Ovary (tissue), 9 donors: ENCODE measurements around the gene AFF1. TPM values are rescaled to one million over a fixed set of nuclear protein-coding genes. Genes with fewer than 3 reads are reported as not detected.

Source experiments
- DNase-seq, 5 donors: peaks; one replicate each; pipeline ENCODE4 v3.0.0-alpha.2; 2019 to 2020
- H3K27ac ChIP-seq, 2 donors: fragments of 200-600 bp; one replicate each; pipeline versions ENCODE4 v1.5.1 to v1.8.0; 2019 to 2022
- H3K27me3 ChIP-seq: fragments of 200-600 bp; one replicate; pipeline ENCODE4 v1.8.0; 2022
- H3K36me3 ChIP-seq: fragments of 200-600 bp; sonication (generic); one replicate; pipeline ENCODE4 v1.5.1; 2019
- H3K4me1 ChIP-seq: one replicate; pipeline ENCODE4 v1.8.1; 2013; ENCODE audit warnings: mild to moderate bottlenecking, moderate library complexity; ENCODE audit not compliant: insufficient read depth
- H3K4me3 ChIP-seq: fragments of 200-600 bp; sonication (generic); one replicate; pipeline ENCODE4 v1.5.1; 2017
- H3K9me3 ChIP-seq, 2 donors: fragments of 200-600 bp in 1 of 2; sonication (generic) in 1 of 2; one replicate each; pipeline versions ENCODE4 v1.5.1 to v1.8.1; 2013 to 2019; ENCODE audit warnings: mild to moderate bottlenecking in 1 of 2, moderate library complexity in 1 of 2
- CTCF ChIP-seq, 3 donors: fragments of 450-650 bp in 2 of 3; fragments of 200-600 bp in 1 of 3; IDR thresholded peaks; one replicate each; pipeline versions ENCODE4 v1.5.1 to v1.8.0; 2016 to 2022; ENCODE audit warnings: antibody characterized with exemption in 3 of 3, mild to moderate bottlenecking in 1 of 3
- EP300 ChIP-seq: sonication (generic); formaldehyde crosslinking; IDR thresholded peaks from one replicate; pipeline ENCODE4 v1.6.1; 2017; ENCODE audit warnings: antibody characterized with exemption
- POLR2A ChIP-seq: fragments of 450-650 bp; IDR thresholded peaks from one replicate; pipeline ENCODE4 v1.6.1; 2017; ENCODE audit warnings: antibody characterized with exemption, mild to moderate bottlenecking, moderate library complexity
- WGBS, 3 donors: extraction: QIAGEN DNeasy Blood & Tissue Kit in 1 of 3; methylation state at CpG; one replicate each; pipeline versions ENCODE4 v1.1.5 to v1.1.7; 2013 to 2017; 5-methylcytosine and 5-hydroxymethylcytosine counted together
- intact Hi-C, 4 donors: fragments of 100-400 bp; cut with DNase I; formaldehyde crosslinking; loops; one replicate each; pipeline versions ENCODE4 v1.11.0 to v1.15.1; 2022 to 2023
- polyA plus RNA-seq, 2 donors: library from polyadenylated mRNA; stranded (reverse); fragments of 200-250 nt in 1 of 2; fragments of 350-450 nt in 1 of 2; fragmentation: Illumina TruSeq in 1 of 2; extraction: RNeasy Lipid Tissue Mini Kit (QIAGEN cat#74804) in 1 of 2; gene quantifications; one replicate each; pipeline ENCODE4 v1.2.3, GENCODE V29; 2013 to 2014
- total RNA-seq, 7 donors: library from RNA; depleted of rRNA in 2 of 7; stranded (reverse); fragments of >200 nt in 2 of 7; fragmentation: NEBNext Ultra II Directional in 3 of 7; extraction: Animal tissue kit (Norgen Biotek cat#: 25700) in 3 of 7; gene quantifications; one replicate each; pipeline versions ENCODE4 v1.1.0 to v1.2.4, GENCODE V29; 2016 to 2023
- donor health status: DM: no; HTN: no; CAD: no; lungs with moderate emphysema.
- donor health status: DM: no; HTN: no; CAD: no.
- donor health status: Bipolar disorder and iron deficiency.
- donor health status: DM: yes; HTN: yes; CAD: no.
- donor health status: DM: no; HTN: no; CAD: no.
- donor health status: DM: yes; HTN: yes; CAD: no.

The AFF1 gene
- total and polyA plus RNA-seq, 9 donors, result 26.0 to 107 (median 76.7) TPM

DNA sequence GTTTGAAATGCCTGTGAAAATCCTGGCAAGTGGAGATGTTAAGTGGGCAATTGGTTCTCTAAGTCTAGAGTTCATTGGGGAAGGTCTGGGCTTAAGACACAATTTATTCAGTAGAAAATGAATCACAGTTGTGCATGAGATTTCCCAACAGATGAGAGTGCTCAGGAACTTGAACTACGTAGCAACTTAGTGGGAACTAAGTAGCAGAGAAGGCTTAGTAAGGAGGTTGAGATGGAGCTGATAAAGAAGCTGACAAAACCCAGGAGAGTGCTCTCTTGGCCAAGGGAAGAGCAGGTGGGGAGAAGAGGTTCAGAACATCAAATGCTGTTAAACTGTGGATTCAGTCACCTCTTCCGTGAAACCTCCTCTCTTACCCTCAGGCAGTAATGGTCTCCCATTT lies 33.0 kb downstream of the AFF1 start:
- intact Hi-C loops, result no loop called here
- H3K4me3 ChIP-seq, result no peak overlapping the region
- TF ChIP-seq EP300 (no peak), POLR2A (no peak), CTCF (IDR thresholded peaks at IDR 0.05) (no peak)
- 91 to 94% (median 92%) methylated on average over 2 of the region's 2 CpGs for WGBS, 3 donors
- H3K27ac ChIP-seq, result no peak overlapping the region
- H3K27me3 ChIP-seq, result no peaks in the 10 kb centered on the region
- peaks cover 9% of the 10 kb centered on the region for H3K4me1 ChIP-seq
- no peaks in the 10 kb centered on the region for H3K36me3 ChIP-seq
- no peaks in the 10 kb centered on the region for H3K9me3 ChIP-seq
- no peak for DNase-seq

- Histone ChIP-seq H3K27me3 (no peaks in the 10 kb centered on the region), H3K27ac (no peak overlapping the region), H3K9me3 (no peaks in the 10 kb centered on the region), H3K36me3 (no peaks in the 10 kb centered on the region), H3K4me1 (peaks cover 13% of the 10 kb centered on the region), H3K4me3 (no peak overlapping the region)
- intact Hi-C loops, result no loop called here
- WGBS, 3 donors, result 73 to 81% (median 79%) methylated on average over 2 of the region's 2 CpGs
- DNase-seq, result no peak
- TF ChIP-seq CTCF (IDR thresholded peaks at IDR 0.05), result no peak
- TF ChIP-seq EP300, result no peak
- TF ChIP-seq POLR2A, result no peak
Measured at GRCh38 chr4:86968547-86968946, 33.7 kb downstream of the AFF1 start.

GRCh38 chr4:86970447-86971354 lies 35.9 kb downstream of the AFF1 start:
- Histone ChIP-seq H3K4me3 (no peak overlapping the region), H3K9me3 (no peaks in the 10 kb centered on the region), H3K36me3 (no peaks in the 10 kb centered on the region), H3K27me3 (no peaks in the 10 kb centered on the region), H3K27ac (no peak overlapping the region), H3K4me1 (peaks cover 12% of the 10 kb centered on the region)
- WGBS, 3 donors, result 58 to 67% (median 62%) methylated on average over 8 of the region's 8 CpGs
- peak in 1 of 5 donors; percentile 29 for DNase-seq
- intact Hi-C loops, result no loop called here
- TF ChIP-seq CTCF (IDR thresholded peaks at IDR 0.05) (no peak), POLR2A (no peak), EP300 (no peak)

- Histone ChIP-seq H3K27me3 (no peaks in the 10 kb centered on the region), H3K9me3 (no peaks in the 10 kb centered on the region), H3K36me3 (no peaks in the 10 kb centered on the region), H3K4me1 (peaks cover 12% of the 10 kb centered on the region), H3K27ac (no peak overlapping the region), H3K4me3 (no peak overlapping the region)
- no peak for TF ChIP-seq POLR2A
- DNase-seq, result no peak
- intact Hi-C loops, result no loop called here
Measured at GRCh38 chr4:86971355-86971683, 36.5 kb downstream of the AFF1 start.

DNA sequence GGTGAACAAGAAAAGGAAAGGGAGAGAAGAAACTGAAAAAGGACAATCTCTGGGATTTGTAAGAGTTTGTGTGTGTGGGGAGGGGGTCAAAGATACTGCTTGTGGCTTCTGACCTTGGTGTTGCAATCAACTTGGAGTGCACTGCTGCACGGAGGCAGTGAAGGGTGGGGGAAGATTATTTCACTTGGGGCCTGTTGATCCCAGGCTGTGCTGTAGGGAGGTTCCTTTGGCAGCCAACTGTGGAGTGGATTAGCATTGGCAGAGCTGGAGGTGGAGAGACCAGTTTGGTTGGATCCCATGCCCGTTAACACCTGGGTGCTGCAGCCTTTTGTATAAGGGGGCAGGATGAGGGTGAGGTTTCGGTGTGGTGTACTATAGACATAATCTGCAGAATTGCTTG lies 38.2 kb downstream of the AFF1 start:
- TF ChIP-seq CTCF (IDR thresholded peaks at IDR 0.05) (no peak), POLR2A (no peak), EP300 (no peak)
- H3K27ac ChIP-seq, result no peak overlapping the region
- intact Hi-C loops, result no loop called here
- H3K9me3 ChIP-seq, result no peaks in the 10 kb centered on the region
- H3K27me3 ChIP-seq, result no peaks in the 10 kb centered on the region
- peak in 3 of 5 donors; percentile 15 to 52 (median 39) for DNase-seq
- 56 to 67% (median 58%) methylated on average over 3 of the region's 3 CpGs for WGBS, 3 donors
- H3K4me1 ChIP-seq, result peaks cover 12% of the 10 kb centered on the region
- H3K4me3 ChIP-seq, result no peak overlapping the region
- no peaks in the 10 kb centered on the region for H3K36me3 ChIP-seq
